H9 (cell line): ENCODE data around the gene NDUFB4. TPM values are rescaled to one million over a fixed set of nuclear protein-coding genes. Genes with fewer than 3 reads are reported as not detected.
A peak's percentile ranks its signal among the peaks of the same experiment; 100 is the strongest.

Experiments
- DNase-seq: peaks from one replicate; pipeline ENCODE4 v3.0.0-alpha.2; 2017
- H2AFZ ChIP-seq: one replicate; pipeline ENCODE4 v1.6.1; 2013; ENCODE audit warnings: mild to moderate bottlenecking, low read length, control low read depth, moderate library complexity
- H2AK5ac ChIP-seq: 2 replicates; pipeline ENCODE4 v1.6.1; 2013; ENCODE audit warnings: low read length, control low read depth, mixed read lengths; ENCODE audit not compliant: insufficient read length
- H2BK120ac ChIP-seq: one replicate; pipeline ENCODE4 v1.6.1; 2013; ENCODE audit warnings: low read depth, mild to moderate bottlenecking, low read length, control low read depth, inconsistent platforms; ENCODE audit not compliant: poor library complexity, severe bottlenecking
- H2BK12ac ChIP-seq: 2 replicates; pipeline ENCODE4 v1.6.1; 2013; ENCODE audit warnings: low read length, control low read depth, mixed read lengths, low read depth; ENCODE audit not compliant: insufficient read length
- H2BK15ac ChIP-seq: 2 replicates; pipeline ENCODE4 v1.6.1; 2013; ENCODE audit warnings: low read depth, low read length, control low read depth
- H2BK20ac ChIP-seq: one replicate; pipeline ENCODE4 v1.6.1; 2013; ENCODE audit warnings: low read depth, mild to moderate bottlenecking, low read length, control low read depth, inconsistent platforms; ENCODE audit not compliant: poor library complexity, severe bottlenecking
- H2BK5ac ChIP-seq: 2 replicates; pipeline ENCODE4 v1.6.1; 2013; ENCODE audit warnings: low read length, control low read depth, mixed read lengths; ENCODE audit not compliant: insufficient read length
- H3K14ac ChIP-seq: 2 replicates; pipeline ENCODE4 v1.6.1; 2013; ENCODE audit warnings: low read length, control low read depth; ENCODE audit not compliant: insufficient read depth
- H3K18ac ChIP-seq: 2 replicates; pipeline ENCODE4 v1.6.1; 2013; ENCODE audit warnings: low read depth, mild to moderate bottlenecking, mixed read lengths, low read length, control low read depth; ENCODE audit not compliant: insufficient read length
- H3K23ac ChIP-seq: 2 replicates; pipeline ENCODE4 v1.6.1; 2013; ENCODE audit warnings: low read length, control low read depth, mixed read lengths, low read depth; ENCODE audit not compliant: insufficient read length
- H3K23me2 ChIP-seq: 2 replicates; pipeline ENCODE4 v1.6.1; 2013; ENCODE audit warnings: low read depth, mild to moderate bottlenecking, mixed read lengths, low read length, control low read depth; ENCODE audit not compliant: insufficient read length, poor library complexity, severe bottlenecking
- H3K27ac ChIP-seq: 2 replicates; pipeline ENCODE4 v1.5.1; 2013; ENCODE audit warnings: low read length, control low read depth, mixed read lengths, low read depth; ENCODE audit not compliant: insufficient read length
- H3K27me3 ChIP-seq: 2 replicates; pipeline ENCODE4 v1.6.1; 2013; ENCODE audit warnings: low read length, control low read depth, inconsistent platforms; ENCODE audit not compliant: insufficient read depth
- H3K4ac ChIP-seq: 2 replicates; pipeline ENCODE4 v1.6.1; 2013; ENCODE audit warnings: low read depth, mild to moderate bottlenecking, control low read depth, inconsistent platforms, low read length, moderate library complexity
- H3K4me1 ChIP-seq: 2 replicates; pipeline ENCODE4 v1.6.1; 2013; ENCODE audit warnings: low read length, control low read depth, inconsistent platforms; ENCODE audit not compliant: insufficient read depth
- H3K4me2 ChIP-seq: 2 replicates; pipeline ENCODE4 v1.6.1; 2013; ENCODE audit warnings: low read length, control low read depth, mixed read lengths; ENCODE audit not compliant: insufficient read length, insufficient read depth
- H3K56ac ChIP-seq: 2 replicates; pipeline ENCODE4 v1.6.1; 2013; ENCODE audit warnings: low read depth, mild to moderate bottlenecking, mixed read lengths, low read length, control low read depth; ENCODE audit not compliant: insufficient read length
- H3K79me1 ChIP-seq: 2 replicates; pipeline ENCODE4 v1.6.1; 2013; ENCODE audit warnings: low read depth, mild to moderate bottlenecking, moderate library complexity, low read length, control low read depth, inconsistent platforms; ENCODE audit not compliant: insufficient read depth, poor library complexity, severe bottlenecking
- H3K79me2 ChIP-seq: 2 replicates; pipeline ENCODE4 v1.6.1; 2013; ENCODE audit warnings: low read length, control low read depth, inconsistent platforms; ENCODE audit not compliant: insufficient read depth
- H3K9ac ChIP-seq: 2 replicates; pipeline ENCODE4 v1.6.1; 2013; ENCODE audit warnings: low read length, control low read depth, mixed read lengths; ENCODE audit not compliant: insufficient read length; ENCODE audit errors: extremely low read depth
- H3K9me3 ChIP-seq: one replicate; pipeline ENCODE4 v1.6.1; 2013; ENCODE audit warnings: low read depth, low read length, inconsistent platforms; ENCODE audit not compliant: control insufficient read depth
- H3T11ph ChIP-seq: one replicate; pipeline ENCODE4 v1.6.1; 2013; ENCODE audit warnings: mild to moderate bottlenecking, low read length, control low read depth, inconsistent platforms
- H4K20me1 ChIP-seq: one replicate; pipeline ENCODE4 v1.6.1; 2013; ENCODE audit not compliant: control insufficient read depth, insufficient read length, insufficient read depth
- H4K5ac ChIP-seq: 2 replicates; pipeline ENCODE4 v1.6.1; 2013; ENCODE audit warnings: low read depth, mild to moderate bottlenecking, mixed read lengths, low read length, control low read depth; ENCODE audit not compliant: insufficient read length
- H4K8ac ChIP-seq: replicated peaks from 2 replicates; pipeline ENCODE4 v1.6.1; 2013; ENCODE audit warnings: low read length, control low read depth, mixed read lengths, low read depth; ENCODE audit not compliant: insufficient read length
- H4K91ac ChIP-seq: 2 replicates; pipeline ENCODE4 v1.6.1; 2013; ENCODE audit warnings: low read depth, mild to moderate bottlenecking, moderate library complexity, mixed read lengths, low read length, control low read depth; ENCODE audit not compliant: insufficient read length
- H3K27ac Mint-ChIP-seq, 3 experiments: 2 replicates in 2 of 3; 3 replicates in 1 of 3; pipeline ENCODE4 v1.8.0; 2020 to 2021; ENCODE audit warnings: mixed read lengths in 3 of 3, mild to moderate bottlenecking in 1 of 3, moderate library complexity in 1 of 3
- H3K27me3 Mint-ChIP-seq: 2 replicates; pipeline ENCODE4 v1.8.0; 2021; ENCODE audit warnings: low read depth, mild to moderate bottlenecking, moderate library complexity, mixed read lengths
- H3K36me3 Mint-ChIP-seq, 3 experiments: 2 replicates in 2 of 3; 3 replicates in 1 of 3; pipeline ENCODE4 v1.8.0; 2020 to 2021; ENCODE audit warnings: low read depth in 3 of 3, mixed read lengths in 3 of 3; ENCODE audit not compliant: insufficient read depth in 1 of 3
- H3K4me1 Mint-ChIP-seq, 2 experiments: 2 replicates each; pipeline ENCODE4 v1.8.0; 2020; ENCODE audit warnings: mixed read lengths in 2 of 2
- H3K4me3 Mint-ChIP-seq, 2 experiments: 2 replicates in 1 of 2; 3 replicates in 1 of 2; pipeline ENCODE4 v1.8.0; 2020 to 2021; ENCODE audit warnings: mild to moderate bottlenecking in 2 of 2, mixed read lengths in 2 of 2, moderate library complexity in 1 of 2
- H3K9me3 Mint-ChIP-seq, 2 experiments: 2 replicates in 1 of 2; 3 replicates in 1 of 2; pipeline ENCODE4 v1.8.0; 2020; ENCODE audit warnings: mild to moderate bottlenecking in 2 of 2, mixed read lengths in 2 of 2, moderate library complexity in 1 of 2
- CTCF ChIP-seq: fragments of 200-600 bp; sonication (generic); conservative IDR thresholded peaks from 3 replicates; pipeline ENCODE4 v1.8.0; 2021; ENCODE audit warnings: antibody characterized with exemption, mild to moderate bottlenecking
- WGBS: extraction: QIAGEN DNeasy Blood & Tissue Kit; methylation state at CpG from one replicate; pipeline ENCODE4 v1.1.7; 2013; ENCODE audit warnings: missing lambda C conversion rate, low lambda C conversion rate, mixed read lengths; ENCODE audit not compliant: insufficient read length; ENCODE audit errors: extremely low coverage; 5-methylcytosine and 5-hydroxymethylcytosine counted together
- total RNA-seq: library from RNA; stranded (reverse); gene quantifications from 2 replicates; pipeline ENCODE4 v1.2.1, GENCODE V29; 2021

NDUFB4 gene
- total RNA-seq, 1 experiment from 2014 or later = 217 TPM

GRCh38 chr3:120622870-120623726 lies 27.0 kb downstream of the NDUFB4 start:
- peaks cover 23 to 26% of the 10 kb centered on the region in 2 experiments for H3K9me3 Mint-ChIP-seq
- H3K14ac ChIP-seq = no peak overlapping the region
- H4K20me1 ChIP-seq = no peaks in the 10 kb centered on the region
- H3K4me1 ChIP-seq = no peaks in the 10 kb centered on the region
- no peak overlapping the region for H2BK120ac ChIP-seq
- H3K27me3 Mint-ChIP-seq = no peaks in the 10 kb centered on the region
- H3K9ac ChIP-seq = no peak overlapping the region
- no peaks in the 10 kb centered on the region for H3K79me1 ChIP-seq
- DNase-seq = peak; percentile 38
- no CpG with 5 or more reads among the region's 12 CpGs for WGBS
- H2BK15ac ChIP-seq = no peak overlapping the region
- H4K8ac ChIP-seq = no peak overlapping the region
- H3T11ph ChIP-seq = no peak overlapping the region
- H3K23ac ChIP-seq = no peak overlapping the region
- H2BK12ac ChIP-seq = no peak overlapping the region
- H3K79me2 ChIP-seq = no peaks in the 10 kb centered on the region
- no peak overlapping the region for H3K27ac ChIP-seq
- no peak overlapping the region for H2BK5ac ChIP-seq
- no peaks in the 10 kb centered on the region for H3K23me2 ChIP-seq
- H3K27me3 ChIP-seq = no peaks in the 10 kb centered on the region
- peak; percentile 74 for TF ChIP-seq CTCF
- peak overlapping the region; percentile 57 to 90 (median 60); a peak in 4 of 7 replicates for H3K27ac Mint-ChIP-seq
- H3K4me2 ChIP-seq = no peak overlapping the region
- H3K4me3 Mint-ChIP-seq = peak overlapping the region in 1 of 2 experiments; percentile 48; a peak in 3 of 5 replicates
- H3K4ac ChIP-seq = no peak overlapping the region
- H3K4me1 Mint-ChIP-seq = peaks cover 7 to 20% of the 10 kb centered on the region in 2 experiments
- H3K18ac ChIP-seq = no peak overlapping the region
- H4K5ac ChIP-seq = no peak overlapping the region
- no peak overlapping the region for H2BK20ac ChIP-seq
- peaks cover 10 to 18% (median 14%) of the 10 kb centered on the region in 3 experiments for H3K36me3 Mint-ChIP-seq
- H2AK5ac ChIP-seq = no peak overlapping the region
- H4K91ac ChIP-seq = no peak overlapping the region
- H2AFZ ChIP-seq = no peak overlapping the region
- H3K56ac ChIP-seq = no peak overlapping the region
- H3K9me3 ChIP-seq = peaks cover 13% of the 10 kb centered on the region
